ENCODE results near the gene SETD1A. TPM values are rescaled to one million over a fixed set of nuclear protein-coding genes. Genes with fewer than 3 reads are reported as not detected.

The SETD1A gene
- 17.6 TPM for total RNA-seq

GRCh38 chr16:30957456-30958174 is at the start of gene SETD1A:
SETD1A (plus strand) TSS chr16:30957754; CDS start chr16:30958732, 978 bp downstream.
- DNase-seq (ENCODE audit: low spot score): peak; percentile 95

- no peak for DNase-seq (ENCODE audit: low spot score)
Measured at GRCh38 chr16:30910427-30911029, 47.0 kb upstream of the SETD1A start.

GRCh38 chr16:30912794-30913412 is 44.7 kb upstream of the SETD1A start:
- DNase-seq (ENCODE audit: low spot score): no peak

- DNase-seq (ENCODE audit: low spot score): no peak
Measured at GRCh38 chr16:30914830-30915229, 42.7 kb upstream of the SETD1A start.

- no peak for DNase-seq (ENCODE audit: low spot score)
Measured at GRCh38 chr16:30918614-30919013, 38.9 kb upstream of the SETD1A start.

GRCh38 chr16:30920891-30921290 is 36.7 kb upstream of the SETD1A start:
- DNase-seq (ENCODE audit: low spot score): no peak

- DNase-seq (ENCODE audit: low spot score): no peak
Measured at GRCh38 chr16:30921459-30921747, 36.2 kb upstream of the SETD1A start.

GRCh38 chr16:30921748-30922419 is 35.7 kb upstream of the SETD1A start:
- peak; percentile 91 for DNase-seq (ENCODE audit: low spot score)

- DNase-seq (ENCODE audit: low spot score): peak; percentile 100
Measured at GRCh38 chr16:30922420-30922959, 35.1 kb upstream of the SETD1A start.

- peak; percentile 100 for DNase-seq (ENCODE audit: low spot score)
Measured at GRCh38 chr16:30922960-30923535, 34.5 kb upstream of the SETD1A start.

GRCh38 chr16:30923554-30924075 is 33.9 kb upstream of the SETD1A start, which contains the start of gene FBXL19:
FBXL19 (plus strand) TSS chr16:30923572; CDS start chr16:30925755, 2,183 bp downstream.
- no peak for DNase-seq (ENCODE audit: low spot score)

GRCh38 chr16:30924076-30924912 is 33.3 kb upstream of the SETD1A start:
- no peak for DNase-seq (ENCODE audit: low spot score)

GRCh38 chr16:30924913-30925631 is 32.5 kb upstream of the SETD1A start:
- DNase-seq (ENCODE audit: low spot score): no peak

- DNase-seq (ENCODE audit: low spot score): no peak
Measured at GRCh38 chr16:30925632-30925987, 31.9 kb upstream of the SETD1A start.

GRCh38 chr16:30925995-30926811 is 31.4 kb upstream of the SETD1A start:
- no peak for DNase-seq (ENCODE audit: low spot score)

GRCh38 chr16:30926937-30927788 is 30.4 kb upstream of the SETD1A start:
- DNase-seq (ENCODE audit: low spot score): no peak

- no peak for DNase-seq (ENCODE audit: low spot score)
Measured at GRCh38 chr16:30927789-30928378, 29.7 kb upstream of the SETD1A start.

- DNase-seq (ENCODE audit: low spot score): no peak
Measured at GRCh38 chr16:30928390-30928789, 29.2 kb upstream of the SETD1A start.

Measured in mucosa of gallbladder (tissue), 1 donor.